ENCODE data around the gene NKX2-2. TPM values are rescaled to one million over a fixed set of nuclear protein-coding genes. Genes with fewer than 3 reads are reported as not detected.
"Not testable (repeated sequence)": the region's sequence is repeated elsewhere in the genome, so short reads cannot be mapped to it uniquely, and the experiment has no call there.

Gene NKX2-2
- polyA plus RNA-seq, 1 donor = not detected

DNA sequence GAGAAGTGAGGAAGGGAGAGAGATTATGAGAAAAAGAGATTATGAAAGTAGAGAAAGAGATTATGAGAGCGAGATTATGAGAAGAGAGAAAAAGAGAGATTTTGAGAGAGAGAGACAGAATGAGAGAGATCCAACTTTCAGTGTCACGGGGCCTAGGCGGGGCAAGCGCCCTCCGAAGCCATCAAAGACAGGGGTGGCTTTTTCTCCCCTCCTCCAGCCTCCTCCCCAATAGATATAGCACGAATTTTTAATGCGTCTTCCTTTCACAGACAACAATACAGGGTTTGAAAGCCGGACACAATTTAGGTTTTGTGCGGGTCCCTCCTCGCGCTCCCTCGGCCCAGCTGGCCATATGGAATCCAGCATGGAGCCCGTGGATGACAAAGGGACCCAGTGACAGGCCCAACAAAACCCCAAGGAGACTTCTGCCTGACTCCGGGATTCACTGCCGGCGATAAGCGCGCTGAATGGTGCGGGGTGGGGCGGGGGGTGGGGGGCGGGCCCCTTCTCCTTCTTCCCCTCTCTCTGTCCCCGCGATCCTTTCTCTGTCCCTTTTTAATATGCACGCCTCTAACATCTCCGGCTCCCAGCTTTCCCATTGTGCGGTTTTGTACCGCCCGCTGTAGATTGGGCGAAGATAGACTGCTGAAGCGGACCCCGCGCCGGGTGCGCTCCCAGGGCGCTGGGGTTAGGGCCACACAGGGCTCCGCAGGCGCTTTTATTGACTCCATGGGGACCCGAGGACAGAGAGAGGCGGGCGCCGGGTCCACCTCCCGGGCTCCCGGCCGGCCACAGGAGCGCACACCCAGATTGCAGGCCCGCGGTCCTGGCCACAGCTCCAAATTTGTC lies 5.4 kb downstream of the NKX2-2 start:
- DNase-seq = no peak

DNA sequence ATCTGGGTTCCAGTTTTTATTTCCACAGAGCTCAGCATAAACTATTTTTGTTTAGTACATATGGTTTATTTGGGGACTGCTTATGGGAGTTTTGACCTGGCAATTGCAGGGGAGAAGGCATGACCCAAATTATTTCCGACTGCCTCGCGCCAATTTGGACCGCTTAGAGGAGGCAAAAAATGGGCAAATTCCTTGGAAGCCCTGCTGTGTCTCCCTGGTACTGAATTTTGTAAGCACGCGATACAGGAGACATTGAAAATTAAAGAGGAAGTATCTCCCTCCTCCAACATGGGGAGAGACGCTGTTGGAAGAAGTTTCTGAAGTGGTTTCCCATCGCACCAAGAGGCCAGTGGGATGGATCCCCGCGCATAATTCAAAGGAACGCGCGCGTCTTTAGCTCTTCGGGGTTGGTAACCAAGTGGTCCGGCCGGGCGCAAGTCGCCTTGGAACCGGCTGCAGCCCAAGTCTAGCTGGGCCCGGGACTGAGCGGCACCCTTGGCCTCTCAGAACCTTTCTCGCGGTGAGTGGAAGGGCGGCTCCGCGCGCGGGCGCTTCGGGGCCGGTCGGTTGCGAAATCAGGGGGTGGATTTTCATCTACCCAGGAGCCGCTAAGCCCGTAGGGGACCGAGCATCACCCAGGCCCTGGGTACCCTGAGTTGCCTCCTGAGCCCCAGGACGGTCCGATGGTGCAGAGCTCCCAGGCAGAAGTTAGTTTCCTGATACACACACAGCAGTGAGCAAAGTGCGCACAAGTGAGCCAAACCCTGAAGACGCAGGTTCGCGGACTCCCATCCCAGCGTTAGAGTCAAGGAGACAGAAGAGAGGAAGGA lies 6.2 kb downstream of the NKX2-2 start:
- no peak for DNase-seq

DNA sequence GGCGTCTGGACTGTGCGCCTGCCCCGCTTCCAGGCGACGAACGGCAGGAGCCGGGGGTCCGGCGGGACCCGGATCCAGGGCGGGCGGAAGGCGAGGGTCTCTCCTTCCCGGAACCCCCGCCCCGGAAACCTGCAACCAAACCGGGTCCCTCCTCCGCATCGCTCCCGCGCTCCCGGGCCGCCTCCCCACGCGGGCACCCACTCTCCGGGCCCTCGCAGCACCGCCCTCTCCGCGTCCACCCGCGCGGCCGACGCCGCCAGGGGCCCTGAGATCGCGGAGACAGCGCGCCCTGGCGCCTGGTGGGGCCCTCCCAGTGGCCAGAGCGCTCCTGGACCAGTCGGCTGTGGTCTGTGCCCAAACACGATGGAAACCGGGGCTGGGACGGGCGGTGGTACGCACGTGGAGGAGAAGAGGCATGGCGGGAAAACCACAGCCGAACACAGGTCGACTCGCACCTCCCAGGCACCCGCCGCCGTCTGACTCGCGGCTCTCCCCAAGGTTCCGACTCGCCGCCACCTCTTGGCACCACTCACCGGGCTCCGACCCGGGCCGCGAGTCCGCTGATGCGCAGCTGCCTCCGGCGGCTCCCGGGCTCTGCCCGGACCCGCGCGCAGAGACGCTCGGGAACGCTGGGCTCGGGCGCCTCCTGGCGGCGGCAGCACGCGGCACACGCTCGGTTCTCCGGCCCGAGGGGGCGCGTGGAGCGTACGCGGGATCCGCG lies 7.9 kb downstream of the NKX2-2 start:
- DNase-seq = no peak

DNA sequence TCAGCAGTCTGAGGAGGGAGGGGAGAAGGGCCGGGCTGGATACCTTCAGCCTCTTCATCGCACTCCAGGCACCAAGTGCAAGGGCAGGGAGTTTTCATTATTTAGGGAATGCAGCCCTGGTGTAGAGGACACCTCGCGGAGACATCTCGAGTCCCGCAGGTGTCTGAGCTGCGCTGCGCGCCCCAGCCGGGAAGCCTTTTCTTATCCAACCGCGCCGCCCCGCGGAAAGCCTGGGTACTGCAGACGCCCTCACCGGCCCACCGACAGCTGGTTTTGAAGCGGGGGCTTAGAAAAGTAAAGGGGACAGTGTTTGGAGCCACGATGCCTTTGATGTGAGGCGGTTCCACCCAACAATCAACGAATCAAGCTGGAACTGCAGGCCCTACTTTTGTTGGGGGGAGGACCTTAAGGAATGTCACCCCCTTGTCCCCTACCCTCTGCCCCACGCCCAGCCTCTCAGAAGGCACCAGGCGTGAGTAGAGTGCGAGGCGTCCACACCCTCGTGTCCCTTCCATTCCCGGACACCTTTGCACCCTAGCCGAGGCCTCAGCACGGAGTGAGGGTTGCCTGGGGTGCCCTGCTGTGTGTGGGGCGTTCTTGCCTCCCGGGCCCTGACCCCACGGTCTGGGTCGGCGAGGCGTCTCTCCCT lies 8.6 kb downstream of the NKX2-2 start:
- no peak for DNase-seq

DNA sequence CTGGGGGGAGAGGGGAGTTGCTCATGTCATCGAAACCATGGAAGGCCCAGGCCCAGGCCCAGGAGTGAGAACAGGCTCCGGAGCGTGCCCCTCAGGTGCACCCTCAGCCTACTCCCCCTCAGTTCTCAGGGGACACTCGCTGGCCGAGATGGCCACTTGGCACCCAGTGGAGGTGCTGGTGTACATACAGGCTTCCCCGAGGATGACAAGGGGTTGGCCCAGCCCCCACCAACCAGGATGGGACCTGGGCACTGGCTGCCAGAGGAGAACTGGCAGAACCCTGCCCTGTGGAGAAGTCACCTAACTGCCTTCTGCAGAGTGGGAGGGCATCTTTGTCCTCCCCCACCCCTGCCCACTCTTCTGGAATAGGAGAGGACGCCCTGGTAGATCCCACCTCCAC lies 9.5 kb downstream of the NKX2-2 start:
- DNase-seq = no peak

DNA sequence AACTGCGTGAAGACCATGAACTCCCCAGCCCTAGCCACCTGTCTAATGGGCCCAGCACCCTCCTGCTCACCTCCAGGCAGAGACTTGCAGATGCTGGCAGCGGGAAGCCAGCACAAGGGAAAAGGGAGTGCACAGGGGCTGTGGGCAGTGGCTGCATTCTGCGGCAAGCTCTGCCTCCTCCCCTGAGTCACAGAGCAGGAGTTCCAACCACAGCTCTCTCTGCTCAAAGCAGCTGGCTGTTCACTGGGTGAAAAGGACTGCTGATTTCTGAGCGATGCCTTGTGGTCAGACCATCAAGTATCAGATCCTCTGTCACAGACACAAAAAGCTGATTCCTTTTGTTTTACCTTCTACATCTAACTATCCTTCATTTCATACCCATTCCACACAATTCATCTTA lies 10.5 kb downstream of the NKX2-2 start:
- no peak for DNase-seq

DNA sequence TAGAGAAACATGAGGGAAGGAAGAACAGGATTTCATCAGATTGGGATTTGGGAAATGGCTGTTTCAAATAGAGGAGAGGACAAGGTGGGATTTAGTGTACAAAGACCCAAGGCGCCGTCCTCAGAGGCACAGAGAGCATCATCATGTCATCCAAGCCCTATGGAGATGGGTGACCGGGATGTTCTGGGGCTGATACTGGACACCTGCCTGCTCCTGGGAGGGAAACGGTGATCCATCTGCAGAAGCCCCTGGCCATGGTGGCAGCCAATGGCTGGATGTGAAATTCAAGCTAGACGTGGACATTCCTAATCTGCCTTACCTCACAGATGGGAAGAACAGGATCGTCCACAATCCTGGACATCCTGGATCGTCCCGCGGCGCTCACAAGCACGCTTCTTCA lies 12.7 kb downstream of the NKX2-2 start:
- no peak for DNase-seq

DNA sequence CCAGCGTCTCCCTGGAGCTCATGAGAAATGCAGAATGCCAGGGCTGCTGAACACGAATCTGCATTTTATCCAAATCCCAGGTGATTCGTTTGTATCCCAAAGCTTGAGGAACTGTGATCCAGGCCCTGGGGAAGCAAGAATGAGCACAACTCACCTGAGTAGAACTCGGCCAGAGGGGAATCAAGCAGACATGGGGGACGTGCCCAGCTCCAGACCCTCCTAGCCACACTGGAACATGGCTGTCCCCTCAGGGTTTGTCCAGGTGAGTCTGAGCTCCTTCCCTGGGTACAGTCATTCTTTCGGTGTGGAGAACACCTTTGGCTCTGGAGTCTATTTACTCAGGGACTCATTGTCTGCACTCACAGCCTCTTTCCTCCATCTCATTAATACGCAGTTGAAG lies 13.3 kb downstream of the NKX2-2 start:
- DNase-seq = no peak

DNA sequence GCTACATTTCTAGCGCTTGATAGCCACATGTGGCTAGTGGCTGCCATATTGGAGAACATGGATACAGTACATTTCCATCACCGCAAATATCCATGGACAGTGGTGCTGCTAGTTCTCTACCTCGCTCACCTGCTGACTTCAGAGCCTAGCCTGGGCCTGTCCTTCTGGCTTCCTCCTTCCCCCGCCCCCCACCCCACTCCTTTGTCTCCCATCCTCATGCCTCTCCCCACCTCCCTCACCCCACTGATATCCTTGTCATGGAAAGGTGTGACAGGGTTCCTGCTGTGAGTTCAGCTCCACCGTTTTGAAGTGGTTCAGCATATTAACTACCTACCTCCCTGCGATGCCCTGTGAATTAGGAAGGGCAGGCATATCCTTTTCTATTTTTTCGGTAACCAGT lies 14.2 kb downstream of the NKX2-2 start:
- DNase-seq = no peak

DNA sequence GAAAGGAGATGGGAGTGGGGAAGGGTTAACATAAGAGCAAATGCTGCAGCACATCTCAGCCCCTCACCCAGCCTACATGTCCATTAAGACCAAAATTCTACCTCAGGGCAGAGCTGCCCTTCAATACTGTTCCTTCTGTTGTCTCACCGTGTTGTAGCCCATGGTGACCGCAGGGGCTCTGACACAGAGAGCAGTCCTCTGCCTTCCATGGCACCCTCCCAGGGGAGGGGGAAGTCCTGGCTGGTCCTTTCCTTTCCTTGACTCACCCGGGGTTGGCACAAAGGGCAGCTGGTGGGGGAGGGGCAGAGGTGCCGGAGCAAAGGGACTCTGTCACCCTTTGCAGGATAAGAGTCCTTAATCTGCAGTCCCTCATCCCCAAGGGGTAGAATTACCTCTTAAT lies 15.2 kb downstream of the NKX2-2 start:
- DNase-seq = no peak

DNA sequence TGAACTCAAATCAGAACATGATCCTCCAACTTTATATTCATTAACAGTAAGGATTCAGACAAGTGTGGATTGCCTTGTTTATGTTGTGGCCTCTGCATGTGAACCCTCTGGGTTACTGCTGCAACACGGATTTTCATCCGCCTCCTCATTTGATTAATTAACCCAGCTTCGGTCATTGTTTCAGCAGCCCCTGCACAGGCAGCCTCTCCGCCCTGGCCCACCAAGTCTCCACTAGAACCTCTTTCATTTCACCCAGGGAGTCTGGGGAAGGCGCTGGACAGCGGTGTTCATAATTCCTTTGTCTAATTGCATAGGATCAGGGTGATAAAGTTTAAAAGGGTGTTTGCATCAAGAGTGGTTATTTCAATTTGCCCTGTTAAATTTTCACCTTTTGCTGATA lies 15.7 kb downstream of the NKX2-2 start:
- DNase-seq = no peak

DNA sequence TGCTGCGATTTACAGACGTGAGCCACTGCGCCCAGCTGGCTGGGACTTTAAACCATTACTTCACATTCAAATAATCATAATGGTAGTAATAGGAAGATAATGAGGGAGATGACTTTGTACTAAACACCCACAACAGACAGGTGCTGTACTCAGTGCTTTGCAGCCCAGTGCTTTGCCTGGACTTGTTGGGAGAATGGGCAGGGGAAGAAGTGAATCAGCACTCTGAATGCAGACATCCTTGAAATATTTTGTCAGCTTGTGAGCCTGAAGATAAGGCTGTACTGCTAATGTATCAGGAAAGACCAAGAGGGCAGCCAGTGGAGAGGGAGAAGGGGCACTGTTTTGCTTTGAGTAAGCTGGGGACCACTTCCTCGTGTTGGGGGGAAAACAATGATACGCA lies 17.4 kb downstream of the NKX2-2 start:
- DNase-seq = no peak

DNA sequence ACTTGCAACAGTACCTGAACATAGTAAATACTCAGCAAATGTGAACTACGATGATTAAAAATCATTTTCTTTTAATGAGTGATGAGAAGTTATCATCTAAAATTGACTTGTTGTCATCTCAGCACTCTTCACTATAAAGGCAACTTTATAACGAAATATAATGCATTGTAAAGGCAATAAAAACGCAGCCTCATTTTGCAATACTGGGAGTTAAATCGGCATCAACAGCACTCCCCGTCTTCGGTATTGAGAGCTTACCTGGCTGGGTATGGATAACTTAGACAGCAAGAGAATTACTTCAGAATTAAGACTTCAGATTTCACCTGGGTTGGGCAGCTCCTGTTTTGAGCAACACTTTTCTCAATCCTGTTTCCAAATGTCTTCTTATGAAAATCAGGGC lies 20.8 kb downstream of the NKX2-2 start:
- no peak for DNase-seq

DNA sequence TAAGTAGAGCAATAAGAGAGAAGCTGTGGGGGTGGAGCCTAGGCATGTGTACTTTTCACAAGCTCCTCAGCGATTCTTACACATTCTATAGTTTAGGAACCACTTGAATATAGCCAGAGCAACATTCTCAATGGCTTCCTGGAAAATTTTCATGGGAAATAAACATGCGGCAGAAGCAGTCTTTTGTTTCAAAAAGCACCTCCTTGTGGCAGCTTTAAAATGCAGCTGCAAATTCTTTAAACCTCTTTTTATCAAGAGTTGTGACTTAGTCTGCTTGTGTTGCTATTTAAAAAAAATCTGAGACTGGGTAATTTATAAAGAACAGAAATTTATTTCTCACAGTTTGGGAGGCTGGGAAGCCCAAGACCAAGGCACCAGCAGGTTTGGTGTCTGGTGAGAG lies 23.8 kb downstream of the NKX2-2 start:
- no peak for DNase-seq

DNA sequence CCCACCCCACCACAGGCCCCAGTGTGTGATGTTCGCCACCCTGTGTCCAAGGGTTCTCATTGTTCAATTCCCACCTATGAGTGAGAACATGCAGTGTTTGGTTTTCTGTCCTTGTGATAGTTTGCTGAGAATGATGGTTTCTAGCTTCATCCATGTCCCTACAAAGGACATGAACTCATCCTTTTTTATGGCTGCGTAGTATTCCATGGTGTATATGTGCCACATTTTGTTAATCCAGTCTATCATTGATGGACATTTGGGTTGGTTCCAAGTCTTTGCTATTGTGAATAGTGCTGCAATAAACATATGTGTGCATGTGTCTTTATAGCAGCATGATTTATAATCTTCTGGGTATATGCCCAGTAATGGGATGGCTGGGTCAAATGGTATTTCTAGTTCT lies 33.7 kb downstream of the NKX2-2 start:
- not testable (repeated sequence) for DNase-seq

DNA sequence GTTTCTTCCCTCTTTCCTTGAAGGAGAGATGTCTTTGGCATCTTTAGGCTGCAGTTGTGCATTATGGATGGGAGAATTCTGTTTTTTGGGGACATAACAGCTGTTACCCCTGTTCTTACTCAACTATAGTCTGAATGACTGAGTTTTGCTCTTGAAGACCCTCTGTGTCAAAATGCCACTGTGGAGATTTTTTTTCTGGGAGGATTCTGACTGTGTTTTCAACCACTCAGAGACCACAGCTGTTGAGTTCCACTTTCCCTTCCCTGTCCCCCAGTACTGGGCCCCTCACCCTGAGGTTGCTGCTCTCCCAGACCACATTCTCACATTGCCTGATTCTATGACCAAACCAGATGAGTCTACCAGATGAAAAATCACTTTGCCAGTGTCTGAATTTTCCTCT lies 48.1 kb downstream of the NKX2-2 start:
- DNase-seq = no peak

DNA sequence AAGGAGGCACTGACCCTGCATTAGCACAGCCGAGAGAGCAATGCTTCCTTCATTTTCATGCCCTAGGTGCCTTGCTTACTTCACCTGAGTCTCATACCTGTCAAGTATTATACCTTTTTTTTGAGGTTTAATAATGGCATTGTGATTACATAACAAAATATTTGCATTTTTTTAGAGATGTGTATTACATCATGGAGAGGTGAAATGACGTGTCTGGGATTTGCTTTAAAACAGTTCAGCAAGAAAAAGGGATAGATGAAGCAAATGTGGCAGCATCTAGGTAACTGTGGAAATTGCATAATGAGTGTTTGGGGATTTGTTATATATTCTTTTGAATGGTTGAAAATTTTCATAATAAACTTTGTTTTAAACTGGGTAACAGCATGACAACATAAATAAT lies 48.9 kb downstream of the NKX2-2 start:
- no peak for DNase-seq

Other genes starting within 250 kb of the NKX2-2 start
- gene XRN2, start 210.7 kb downstream of the NKX2-2 start, polyA plus RNA-seq (ENCODE audit: insufficient read length) = 113 TPM
- gene NKX2-4, start 116.5 kb downstream of the NKX2-2 start, polyA plus RNA-seq (ENCODE audit: insufficient read length) = not detected
- not detected for gene PAX1, start 191.6 kb upstream of the NKX2-2 start, polyA plus RNA-seq (ENCODE audit: insufficient read length)

All from left kidney (tissue), 2 donors.